ENCODE results near the gene SCN2A.
"Not testable (repeated sequence)": the region's sequence is repeated elsewhere in the genome, so short reads cannot be mapped to it uniquely, and the experiment has no call there.

SCN2A gene

DNA sequence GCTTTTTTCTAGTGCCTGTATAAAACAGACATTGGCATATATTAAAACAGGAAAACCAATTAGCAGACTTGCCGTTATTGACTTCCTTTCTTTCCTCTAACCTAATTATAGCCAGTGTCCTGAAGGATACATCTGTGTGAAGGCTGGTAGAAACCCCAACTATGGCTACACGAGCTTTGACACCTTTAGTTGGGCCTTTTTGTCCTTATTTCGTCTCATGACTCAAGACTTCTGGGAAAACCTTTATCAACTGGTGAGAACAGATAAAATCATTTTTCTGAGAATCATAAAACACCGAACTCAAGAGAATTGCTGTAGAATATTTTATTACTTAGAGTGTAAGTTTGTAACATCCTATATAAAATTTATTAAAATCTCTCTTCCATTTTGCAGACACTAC, 74.3 kb downstream of the SCN2A start:
- no peak for DNase-seq (ENCODE audit: low read depth, low spot score)

DNA sequence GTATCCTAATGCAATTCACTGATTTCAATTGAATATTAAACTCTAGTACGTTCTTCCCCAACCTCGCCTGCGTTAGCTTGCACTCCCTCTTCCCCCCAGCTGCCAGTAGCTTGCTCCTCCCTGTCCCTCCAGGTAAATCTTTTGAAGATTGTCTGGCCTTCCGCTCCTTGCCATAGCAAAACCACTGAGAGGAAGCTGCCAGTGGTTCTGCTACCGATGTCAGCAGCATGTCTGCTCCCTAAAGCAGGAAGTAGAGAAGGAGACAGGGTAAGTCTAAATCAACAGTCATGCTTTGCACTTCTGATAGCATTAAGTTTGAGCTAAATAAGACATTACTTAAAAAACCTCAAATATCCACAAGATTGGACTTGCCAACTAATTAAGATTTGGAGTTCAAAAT, 89.1 kb downstream of the SCN2A start:
- no peak for DNase-seq (ENCODE audit: low read depth, low spot score)

DNA sequence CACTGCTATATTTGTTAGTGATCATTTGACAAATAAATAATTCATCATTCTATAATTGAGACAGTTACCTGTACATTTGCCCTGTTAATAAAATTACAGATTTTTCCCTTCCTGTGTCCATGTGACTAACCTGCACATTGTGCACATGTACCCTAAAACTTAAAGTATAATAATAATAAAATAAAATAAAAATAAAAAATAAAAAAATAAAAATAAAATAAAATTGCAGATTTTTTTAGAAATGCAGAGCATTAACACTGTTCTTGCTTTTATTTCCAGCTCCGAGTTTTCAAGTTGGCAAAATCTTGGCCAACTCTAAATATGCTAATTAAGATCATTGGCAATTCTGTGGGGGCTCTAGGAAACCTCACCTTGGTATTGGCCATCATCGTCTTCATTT, 105.1 kb downstream of the SCN2A start:
- DNase-seq (ENCODE audit: low read depth, low spot score), result not testable (repeated sequence)

DNA sequence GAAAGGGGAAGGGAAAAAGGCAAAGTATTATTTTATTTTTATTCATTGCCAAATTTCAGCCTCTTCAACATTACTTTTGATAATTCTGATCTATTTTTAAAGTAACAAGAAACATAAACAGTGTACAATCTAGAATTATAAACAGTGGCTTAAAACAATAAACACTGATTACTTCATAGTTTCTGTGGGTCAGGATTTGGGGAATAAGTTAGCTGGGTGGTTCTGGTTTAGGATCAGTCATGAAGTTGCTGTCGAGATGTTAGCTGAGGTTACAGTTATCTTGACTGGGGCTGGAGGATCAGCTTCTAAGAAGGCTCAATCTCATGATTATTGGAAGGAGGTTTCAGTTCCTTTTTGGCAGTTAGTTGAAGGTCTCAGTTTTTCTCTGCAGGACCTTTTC, 109.2 kb downstream of the SCN2A start:
- DNase-seq (ENCODE audit: low read depth, low spot score), result no peak

DNA sequence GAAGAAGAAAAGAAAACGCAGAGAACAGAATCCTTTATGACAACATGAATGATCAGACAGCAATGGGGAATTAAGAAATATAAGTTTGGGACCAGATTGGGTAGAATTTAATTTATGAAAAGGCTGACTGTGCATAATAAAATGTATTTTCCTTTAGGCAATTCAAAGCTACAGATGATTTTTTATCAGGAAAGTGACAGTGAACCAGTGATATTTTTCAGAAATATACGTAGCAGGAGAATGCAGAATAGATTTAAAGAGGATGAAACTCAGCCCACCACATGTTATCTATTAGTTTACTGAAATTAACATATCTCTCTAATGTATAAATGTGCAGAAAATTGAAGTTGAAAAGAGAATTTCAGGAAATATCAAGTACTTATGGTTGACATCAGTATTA, 110.0 kb downstream of the SCN2A start:
- DNase-seq (ENCODE audit: low read depth, low spot score), result no peak

DNA sequence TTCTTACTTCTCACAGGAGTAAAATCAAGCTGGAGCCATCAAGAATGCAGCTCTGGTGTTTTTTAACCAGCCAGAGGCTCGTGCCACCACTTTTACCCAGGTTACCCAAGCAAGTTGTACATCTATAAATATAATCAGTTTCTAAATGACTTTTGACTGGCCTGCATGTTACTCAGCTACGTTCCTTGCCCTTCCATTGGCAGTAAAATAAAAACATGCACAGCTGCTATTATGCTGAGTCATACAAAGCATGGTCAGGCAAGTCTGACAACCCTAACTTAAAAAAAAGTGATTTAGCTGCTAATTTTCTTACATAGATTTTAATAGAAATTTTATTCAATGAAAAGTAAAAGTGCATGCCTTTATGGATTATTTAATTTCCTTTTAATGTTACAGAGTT, 118.5 kb downstream of the SCN2A start:
- DNase-seq (ENCODE audit: low read depth, low spot score), result peak; percentile 34

DNA sequence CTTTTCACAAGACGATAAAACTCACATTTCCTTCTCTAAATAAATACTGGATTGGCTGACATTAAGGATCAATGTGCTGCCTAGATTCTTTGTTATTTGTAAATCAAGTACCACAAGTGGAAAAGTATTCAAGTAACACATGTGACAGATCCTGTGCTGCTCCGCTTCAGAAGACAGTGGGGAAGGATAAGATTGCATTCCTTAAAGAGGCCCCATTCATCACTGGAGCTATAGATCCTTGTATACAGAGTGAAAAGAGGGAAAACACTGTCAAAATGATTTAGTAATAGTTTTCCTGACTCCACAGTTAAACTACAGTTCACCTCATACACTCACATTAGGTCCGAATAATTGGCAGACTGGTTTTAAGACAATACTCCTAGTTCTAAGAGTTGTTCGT, 122.3 kb downstream of the SCN2A start:
- no peak for DNase-seq (ENCODE audit: low read depth, low spot score)

DNA sequence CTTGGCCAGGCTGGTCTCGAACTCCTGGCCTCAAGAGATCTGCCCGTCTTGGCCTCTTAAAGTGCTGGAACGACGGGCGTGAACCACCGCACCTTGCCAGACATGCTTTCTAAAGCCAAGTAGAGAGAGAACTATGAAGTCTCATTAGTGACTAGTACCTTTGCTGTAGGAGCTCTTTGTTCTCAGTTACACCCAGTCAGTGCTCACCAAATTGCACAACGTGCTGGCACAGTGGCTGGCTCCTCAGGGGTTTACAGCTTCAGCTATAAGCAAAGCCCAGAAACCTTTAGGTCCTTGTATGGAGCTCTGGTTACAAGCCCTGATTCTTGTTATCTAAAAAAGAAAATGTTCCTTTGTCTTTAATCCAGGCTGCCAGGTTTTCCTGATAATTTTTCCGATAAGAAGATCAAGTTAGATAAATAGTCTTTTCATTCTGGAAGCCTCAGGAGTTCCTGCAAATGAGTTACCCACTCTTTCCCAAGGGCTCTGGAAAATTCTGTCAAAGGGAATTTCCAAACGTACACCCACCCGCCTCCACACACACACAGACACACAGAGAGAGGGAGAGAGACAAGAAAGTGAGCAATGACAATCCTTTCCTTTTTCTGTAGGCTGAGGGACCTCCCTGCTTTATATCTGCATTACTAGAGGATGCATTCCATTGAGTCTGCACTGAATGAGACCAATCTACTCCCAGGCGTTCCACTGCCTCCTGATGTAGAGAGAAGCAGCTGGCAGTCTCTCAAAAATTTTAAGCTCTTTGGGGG, 130.1 kb downstream of the SCN2A start:
- DNase-seq (ENCODE audit: low read depth, low spot score), result no peak

DNA sequence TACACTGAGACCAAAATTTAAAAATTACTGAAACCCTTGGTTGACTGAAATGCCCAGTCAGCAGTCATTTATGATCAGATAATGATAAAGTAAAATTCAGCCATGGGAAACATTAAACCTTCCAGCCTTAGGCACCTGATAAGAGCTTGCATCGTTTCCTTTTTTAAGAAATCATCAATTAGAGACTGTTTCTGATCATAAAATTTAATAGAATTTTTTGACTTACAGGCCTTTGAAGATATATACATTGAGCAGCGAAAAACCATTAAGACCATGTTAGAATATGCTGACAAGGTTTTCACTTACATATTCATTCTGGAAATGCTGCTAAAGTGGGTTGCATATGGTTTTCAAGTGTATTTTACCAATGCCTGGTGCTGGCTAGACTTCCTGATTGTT, 130.7 kb downstream of the SCN2A start:
- no peak for DNase-seq (ENCODE audit: low read depth, low spot score)

DNA sequence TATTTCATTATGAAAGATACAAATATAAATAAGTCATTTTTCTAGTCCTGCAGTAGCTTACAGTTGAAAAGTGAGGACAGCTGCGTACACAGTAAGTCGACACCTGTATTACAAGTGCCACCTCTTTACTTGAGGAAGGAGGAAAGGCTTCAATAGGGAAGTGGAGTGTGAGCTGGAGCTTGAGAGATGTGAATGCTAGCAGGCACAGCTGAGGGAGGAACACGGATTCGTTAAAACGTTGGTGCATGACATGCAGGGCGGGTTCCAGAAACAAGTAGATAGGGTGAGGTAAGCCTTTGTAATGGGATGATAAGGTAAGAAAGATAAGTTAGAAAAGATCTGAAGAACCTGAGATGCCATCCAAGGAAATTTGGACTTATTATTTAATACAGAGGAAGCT, 132.1 kb downstream of the SCN2A start:
- DNase-seq (ENCODE audit: low read depth, low spot score), result no peak

DNA sequence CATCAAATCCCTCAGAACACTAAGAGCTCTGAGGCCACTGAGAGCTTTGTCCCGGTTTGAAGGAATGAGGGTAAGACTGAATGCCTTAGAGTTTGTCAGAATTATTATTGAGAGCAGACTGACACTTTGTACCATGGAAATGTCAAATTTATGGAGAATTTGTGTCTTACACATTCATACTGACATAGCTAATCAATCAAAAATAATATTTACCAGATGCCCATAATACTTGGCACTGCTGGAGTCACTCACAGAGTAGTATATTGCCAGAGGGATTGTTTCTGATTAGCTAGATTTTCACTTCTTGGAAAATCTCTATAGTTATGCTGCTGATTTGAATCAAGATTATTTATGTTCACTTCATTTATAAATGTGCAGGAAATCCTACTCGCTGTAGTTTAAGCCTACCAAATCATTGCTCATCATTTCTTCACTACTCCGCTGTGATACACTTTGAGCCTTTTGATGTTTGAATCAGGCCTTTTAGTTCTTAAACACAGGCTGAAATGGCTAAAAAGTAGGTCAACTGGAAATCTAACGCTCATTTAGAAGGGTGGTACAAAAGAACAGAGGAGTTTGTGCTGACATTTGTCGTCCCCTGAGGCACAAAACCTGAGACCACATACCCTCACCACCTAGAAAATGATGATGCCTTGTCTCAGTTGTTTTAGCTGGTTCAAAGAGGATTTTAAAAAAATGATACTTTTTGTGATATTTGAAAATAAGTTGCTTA, 134.2 kb downstream of the SCN2A start:
- no peak for DNase-seq (ENCODE audit: low read depth, low spot score)

DNA sequence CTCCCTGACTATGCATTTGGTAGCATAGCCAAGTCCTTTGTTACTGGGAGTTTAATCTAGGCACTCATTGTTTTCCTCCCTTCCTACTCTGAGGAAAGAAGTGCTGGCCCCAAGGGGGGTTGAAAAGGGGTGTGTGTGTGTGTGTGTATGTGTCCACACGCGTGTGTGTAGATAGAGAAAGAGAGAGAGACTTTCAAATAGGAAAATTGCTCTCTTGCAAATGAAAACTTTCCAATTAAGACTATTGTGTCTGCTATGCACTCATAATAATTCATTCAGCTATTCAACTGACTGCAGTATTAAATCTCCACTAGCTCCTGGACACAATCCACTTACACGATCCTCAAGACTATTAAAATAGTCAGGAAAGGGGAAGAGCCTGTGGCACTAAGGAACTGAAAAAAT, 137.4 kb downstream of the SCN2A start:
- DNase-seq (ENCODE audit: low read depth, low spot score), result no peak

DNA sequence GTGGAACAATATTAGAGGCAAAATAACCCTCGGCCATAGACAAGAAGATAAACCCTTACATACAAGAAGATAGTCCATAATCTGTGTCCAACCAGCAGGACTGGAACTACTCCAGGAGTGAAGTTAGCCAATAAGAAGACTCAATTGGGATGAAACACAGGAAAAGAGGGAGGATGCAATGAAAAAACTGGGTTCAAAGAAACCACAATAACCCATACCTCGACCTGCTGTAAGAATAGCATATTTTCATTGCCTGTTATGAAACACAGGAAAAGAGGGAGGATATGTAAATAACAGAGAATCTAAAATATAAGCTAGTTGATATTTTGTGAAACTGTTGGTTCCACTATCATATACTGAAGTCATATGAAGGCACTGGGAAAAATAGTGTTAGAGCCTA, 143.1 kb downstream of the SCN2A start:
- DNase-seq (ENCODE audit: low read depth, low spot score), result no peak

DNA sequence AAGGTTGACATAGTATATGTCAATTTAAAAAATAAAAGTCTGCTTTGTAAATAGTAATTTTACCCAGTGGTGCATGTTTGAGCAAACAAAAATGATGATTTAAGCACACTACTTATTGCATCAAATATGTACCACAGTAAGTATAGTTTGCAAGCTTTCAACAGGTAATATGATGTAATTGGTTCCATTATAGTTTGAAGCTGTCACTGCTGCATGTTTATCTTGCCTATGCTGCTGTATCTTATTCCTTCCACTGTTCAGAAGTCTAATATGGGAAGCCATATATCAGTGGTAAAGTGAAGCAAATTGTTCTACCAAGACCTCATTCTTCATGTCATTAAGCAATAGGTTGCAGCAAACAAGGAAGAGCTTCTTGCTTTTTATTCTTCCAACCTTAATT, 151.7 kb downstream of the SCN2A start:
- DNase-seq (ENCODE audit: low read depth, low spot score), result no peak

DNA sequence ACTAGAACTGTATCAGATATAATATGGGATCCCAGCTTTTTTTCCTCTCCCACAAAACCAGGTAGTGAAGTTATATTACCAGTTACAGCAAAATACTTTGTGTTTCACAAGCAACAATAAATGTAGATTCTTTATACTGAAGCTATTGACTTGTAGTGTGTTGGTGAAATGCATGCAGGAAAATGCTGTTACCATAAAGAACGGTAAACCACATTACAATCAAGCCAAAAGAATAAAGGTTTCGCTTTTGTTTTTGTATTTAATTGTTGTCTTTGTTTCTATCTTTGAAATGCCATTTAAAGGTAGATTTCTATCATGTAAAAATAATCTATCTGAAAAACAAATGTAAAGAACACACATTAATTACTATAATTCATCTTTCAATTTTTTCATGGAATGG, 152.6 kb downstream of the SCN2A start:
- DNase-seq (ENCODE audit: low read depth, low spot score), result no peak

DNA sequence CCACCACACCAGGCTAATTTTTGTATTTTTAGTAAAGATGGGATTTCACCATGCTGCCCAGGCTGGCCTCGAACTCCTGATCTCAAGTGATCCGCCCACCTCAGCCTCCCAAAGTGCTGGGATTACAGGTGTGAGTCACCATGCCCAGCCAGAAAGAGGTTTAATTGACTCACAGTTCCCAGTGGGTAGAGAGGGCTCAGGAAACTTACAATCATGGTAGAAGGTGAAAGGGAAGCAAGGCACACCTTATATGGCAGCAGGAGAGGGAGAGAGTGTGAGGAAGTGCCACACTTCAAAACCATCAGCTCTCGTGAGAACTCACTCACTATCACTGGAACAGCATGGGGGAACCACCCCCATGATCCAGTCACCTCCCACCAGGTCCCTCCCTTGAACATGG, 159.4 kb downstream of the SCN2A start:
- DNase-seq (ENCODE audit: low read depth, low spot score), result not testable (repeated sequence)

DNA sequence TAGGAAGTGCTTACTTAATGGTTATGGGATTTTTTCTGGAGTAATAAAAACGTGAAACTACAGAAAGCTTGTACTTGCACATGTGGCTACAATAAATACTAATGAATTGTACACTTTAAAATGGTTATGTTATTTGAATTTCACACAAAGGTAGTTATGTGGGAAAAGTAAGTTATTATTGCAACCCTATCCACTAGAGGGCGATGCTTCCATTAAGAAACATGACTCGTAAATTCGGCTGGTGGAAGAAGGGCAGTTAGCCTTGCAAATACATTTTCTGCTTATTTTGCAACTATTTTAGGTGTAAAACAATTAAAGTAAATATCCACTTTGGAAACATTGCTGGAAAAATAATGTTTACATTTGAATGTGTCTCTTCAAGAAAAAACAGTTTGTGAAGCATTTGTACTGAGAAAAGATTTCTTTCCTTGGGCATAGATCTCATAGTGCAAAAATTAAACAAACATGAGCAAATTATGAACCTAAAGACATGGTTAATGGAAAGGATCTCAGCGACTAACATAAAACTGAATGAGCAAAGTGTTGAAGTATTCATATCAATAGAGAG, 162.2 kb downstream of the SCN2A start:
- peak; percentile 41 for DNase-seq (ENCODE audit: low read depth, low spot score)

DNA sequence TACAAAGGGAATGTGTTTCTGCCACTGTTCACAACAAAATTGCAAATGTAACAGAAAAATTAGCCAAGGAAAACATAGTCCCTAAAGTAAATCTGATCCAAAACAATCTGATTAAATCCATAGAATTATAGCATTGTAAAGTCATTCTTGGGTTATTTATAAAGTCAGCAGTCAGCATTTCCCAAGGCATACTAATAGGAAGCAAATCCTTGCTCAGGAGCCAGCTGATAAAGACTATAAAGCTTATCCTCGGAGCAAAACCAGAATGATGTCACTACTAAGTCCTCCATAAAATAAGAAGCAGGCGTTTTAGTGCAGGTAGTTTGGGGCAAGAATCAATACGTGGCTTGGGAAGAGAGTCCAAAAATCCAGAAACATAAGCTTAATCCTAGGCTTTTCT, 162.9 kb downstream of the SCN2A start:
- DNase-seq (ENCODE audit: low read depth, low spot score), result no peak

DNA sequence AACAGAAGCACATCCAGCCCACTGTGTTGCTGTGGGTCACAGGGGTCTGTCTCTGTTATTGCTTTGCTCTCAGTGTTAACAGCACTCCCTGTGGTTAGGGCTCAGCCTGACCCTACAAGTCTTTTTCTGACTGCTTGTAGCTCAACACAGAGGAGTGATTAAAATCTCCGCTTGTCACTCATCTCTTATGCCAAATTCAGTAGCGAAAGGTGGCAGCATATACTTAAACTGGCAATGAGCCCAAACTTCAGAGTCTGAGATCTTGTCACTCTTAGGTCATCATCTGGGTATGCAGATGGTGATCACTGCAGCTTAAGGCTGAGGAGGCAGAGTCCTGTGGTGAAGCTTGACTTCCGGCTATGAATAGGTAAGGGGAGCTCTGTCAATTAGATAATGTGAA, 167.0 kb downstream of the SCN2A start:
- no peak for DNase-seq (ENCODE audit: low read depth, low spot score)

DNA sequence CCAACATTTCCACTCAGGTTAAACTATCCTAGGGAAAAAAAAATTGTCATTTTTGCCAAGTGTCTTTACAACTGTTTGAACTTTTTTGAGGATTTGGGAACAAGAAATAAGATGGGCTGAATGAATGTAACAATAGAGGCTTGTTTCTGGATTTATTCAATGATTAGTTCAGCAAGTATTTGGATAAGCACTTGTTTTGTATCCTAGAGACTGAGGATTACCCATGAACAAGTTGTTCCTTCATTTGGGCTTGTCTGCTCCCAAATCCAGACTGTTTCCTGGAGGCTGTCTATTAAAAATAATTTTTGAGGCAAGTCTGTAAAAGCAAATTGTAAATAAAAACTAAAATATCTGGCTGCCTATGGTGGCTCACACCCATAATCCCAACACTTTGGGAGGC, 168.3 kb downstream of the SCN2A start:
- DNase-seq (ENCODE audit: low read depth, low spot score), result no peak

DNA sequence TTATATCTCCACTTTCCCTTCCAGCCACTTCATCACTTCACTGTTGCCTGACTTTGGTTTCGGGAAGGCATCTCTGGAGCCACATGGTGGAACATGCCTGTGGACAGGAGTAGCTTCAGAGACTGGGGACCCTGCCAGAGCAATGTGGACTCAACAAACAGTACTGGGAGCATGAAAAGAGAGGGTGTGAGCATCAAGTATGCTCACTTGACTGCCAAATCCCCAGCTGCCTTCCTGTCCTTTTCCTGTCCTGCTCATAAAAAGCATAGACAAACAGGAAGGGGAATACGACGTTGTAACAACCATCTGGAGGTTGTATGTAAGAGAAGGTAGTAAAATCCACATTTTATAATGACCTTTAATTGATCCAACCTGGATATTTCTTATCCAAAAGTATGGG, 169.0 kb downstream of the SCN2A start:
- DNase-seq (ENCODE audit: low read depth, low spot score), result no peak

DNA sequence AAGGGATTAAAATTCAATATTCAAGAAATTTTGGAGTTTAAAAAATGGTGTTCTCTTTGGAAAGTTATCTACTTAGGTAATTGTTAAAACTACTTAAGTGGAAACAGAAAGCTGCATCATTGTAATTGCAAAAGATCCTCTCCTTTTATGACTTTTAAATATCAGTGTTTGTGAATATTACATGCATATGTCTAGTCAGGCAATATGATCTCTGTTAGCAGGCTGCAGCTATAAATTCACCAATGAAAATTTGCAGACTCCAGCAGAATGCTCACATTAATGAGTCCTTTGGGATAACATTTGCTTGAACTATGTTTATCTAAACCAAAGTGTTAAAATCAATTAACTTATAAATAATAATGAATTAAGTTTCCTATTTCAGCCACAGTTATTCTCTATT, 171.1 kb downstream of the SCN2A start:
- DNase-seq (ENCODE audit: low read depth, low spot score), result no peak

DNA sequence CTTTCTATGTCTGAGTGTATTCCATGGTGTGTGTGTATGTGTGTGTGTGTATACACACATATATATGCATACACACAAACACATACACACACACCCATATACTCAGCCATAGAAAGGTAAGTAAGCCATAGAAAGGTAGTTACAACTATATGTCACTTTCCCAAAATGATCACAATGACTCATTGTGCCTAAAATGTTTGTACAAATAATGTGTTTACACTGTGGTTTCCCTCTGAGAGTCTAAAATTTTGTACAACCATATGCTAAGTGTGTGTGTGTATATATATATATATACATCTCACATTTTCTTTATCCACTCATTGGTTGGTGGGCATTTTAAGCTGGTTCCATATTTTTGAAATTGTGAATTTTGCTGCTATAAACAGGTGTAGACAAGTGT, 175.0 kb downstream of the SCN2A start:
- no peak for DNase-seq (ENCODE audit: low read depth, low spot score)
